Measurements from ENCODE around the gene DNAH12. TPM values are rescaled to one million over a fixed set of nuclear protein-coding genes. Genes with fewer than 3 reads are reported as not detected.

Gene DNAH12
- total RNA-seq, 1 donor from 2014 or later, result 1.2 TPM

DNA sequence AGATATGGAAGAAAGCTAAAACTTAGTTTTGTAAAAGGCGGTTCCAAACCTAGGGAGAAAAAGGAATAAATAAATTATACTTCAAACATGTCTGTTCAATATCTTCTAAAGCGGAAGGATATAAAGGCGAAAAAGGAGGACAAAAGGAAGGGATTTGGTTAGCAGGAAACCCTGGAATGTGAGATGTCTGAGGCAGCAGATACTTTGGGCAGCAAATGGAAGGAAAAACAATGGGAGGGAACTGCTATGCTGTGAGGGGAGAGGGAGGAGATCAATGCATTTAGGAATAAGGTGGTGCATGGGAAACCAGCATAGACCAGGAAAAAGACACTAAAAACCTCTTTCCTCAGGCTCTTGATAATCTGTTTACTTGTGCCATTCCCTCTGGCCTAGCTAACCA is 120.8 kb downstream of the DNAH12 start:
- no peak overlapping the region for H3K27ac Mint-ChIP-seq
- H3K9me3 Mint-ChIP-seq (ENCODE audit: low read depth), result no peaks in the 10 kb centered on the region
- peaks cover 4% of the 10 kb centered on the region for H3K4me1 Mint-ChIP-seq (ENCODE audit: low read depth)
- H3K27me3 Mint-ChIP-seq, result no peaks in the 10 kb centered on the region
- H3K36me3 Mint-ChIP-seq (ENCODE audit: insufficient read depth), result no peaks in the 10 kb centered on the region
- H3K4me3 Mint-ChIP-seq (ENCODE audit: low read depth), result no peak overlapping the region
- TF ChIP-seq, protein P1, sequence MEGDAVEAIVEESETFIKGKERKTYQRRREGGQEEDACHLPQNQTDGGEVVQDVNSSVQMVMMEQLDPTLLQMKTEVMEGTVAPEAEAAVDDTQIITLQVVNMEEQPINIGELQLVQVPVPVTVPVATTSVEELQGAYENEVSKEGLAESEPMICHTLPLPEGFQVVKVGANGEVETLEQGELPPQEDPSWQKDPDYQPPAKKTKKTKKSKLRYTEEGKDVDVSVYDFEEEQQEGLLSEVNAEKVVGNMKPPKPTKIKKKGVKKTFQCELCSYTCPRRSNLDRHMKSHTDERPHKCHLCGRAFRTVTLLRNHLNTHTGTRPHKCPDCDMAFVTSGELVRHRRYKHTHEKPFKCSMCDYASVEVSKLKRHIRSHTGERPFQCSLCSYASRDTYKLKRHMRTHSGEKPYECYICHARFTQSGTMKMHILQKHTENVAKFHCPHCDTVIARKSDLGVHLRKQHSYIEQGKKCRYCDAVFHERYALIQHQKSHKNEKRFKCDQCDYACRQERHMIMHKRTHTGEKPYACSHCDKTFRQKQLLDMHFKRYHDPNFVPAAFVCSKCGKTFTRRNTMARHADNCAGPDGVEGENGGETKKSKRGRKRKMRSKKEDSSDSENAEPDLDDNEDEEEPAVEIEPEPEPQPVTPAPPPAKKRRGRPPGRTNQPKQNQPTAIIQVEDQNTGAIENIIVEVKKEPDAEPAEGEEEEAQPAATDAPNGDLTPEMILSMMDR (IDR thresholded peaks at IDR 0.05; ENCODE audit: unreplicated experiment), result no peak
- DNase-seq (ENCODE audit: low spot score, unreplicated experiment), result no peak

DNA sequence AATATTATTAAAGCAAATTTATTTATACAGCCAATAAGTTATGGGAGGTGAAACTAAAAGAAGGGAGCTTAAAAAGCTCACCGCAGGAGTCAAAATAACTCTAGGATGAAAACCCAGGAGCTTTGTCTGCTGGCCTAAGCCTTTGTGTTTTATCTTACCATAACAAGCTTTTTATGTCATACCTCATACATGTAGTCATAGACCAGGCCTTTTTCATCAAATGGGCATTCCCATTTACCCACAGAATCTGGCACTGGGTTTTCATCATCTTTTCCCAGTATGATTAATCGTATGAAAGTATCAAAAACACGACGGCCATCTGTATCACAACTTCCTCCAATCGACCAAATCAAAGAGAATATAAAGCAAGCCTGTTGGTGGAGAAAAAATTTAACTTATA is 122.8 kb downstream of the DNAH12 start:
- Mint-ChIP-seq H3K36me3 (ENCODE audit: insufficient read depth) (no peaks in the 10 kb centered on the region), H3K9me3 (ENCODE audit: low read depth) (no peaks in the 10 kb centered on the region), H3K27ac (no peak overlapping the region), H3K4me1 (ENCODE audit: low read depth) (peaks cover 4% of the 10 kb centered on the region), H3K27me3 (no peaks in the 10 kb centered on the region), H3K4me3 (ENCODE audit: low read depth) (no peak overlapping the region)
- TF ChIP-seq, protein P1 (IDR thresholded peaks at IDR 0.05; ENCODE audit: unreplicated experiment), result no peak
- DNase-seq (ENCODE audit: low spot score, unreplicated experiment), result no peak

GRCh38 chr3:57420001-57420400 is 124.1 kb downstream of the DNAH12 start:
- no peaks in the 10 kb centered on the region for H3K36me3 Mint-ChIP-seq (ENCODE audit: insufficient read depth)
- TF ChIP-seq, protein P1 (IDR thresholded peaks at IDR 0.05; ENCODE audit: unreplicated experiment), result no peak
- H3K4me1 Mint-ChIP-seq (ENCODE audit: low read depth), result peaks cover 3% of the 10 kb centered on the region
- H3K9me3 Mint-ChIP-seq (ENCODE audit: low read depth), result no peaks in the 10 kb centered on the region
- no peaks in the 10 kb centered on the region for H3K27me3 Mint-ChIP-seq
- H3K27ac Mint-ChIP-seq, result no peak overlapping the region
- H3K4me3 Mint-ChIP-seq (ENCODE audit: low read depth), result no peak overlapping the region
- no peak for DNase-seq (ENCODE audit: low spot score, unreplicated experiment)

DNA sequence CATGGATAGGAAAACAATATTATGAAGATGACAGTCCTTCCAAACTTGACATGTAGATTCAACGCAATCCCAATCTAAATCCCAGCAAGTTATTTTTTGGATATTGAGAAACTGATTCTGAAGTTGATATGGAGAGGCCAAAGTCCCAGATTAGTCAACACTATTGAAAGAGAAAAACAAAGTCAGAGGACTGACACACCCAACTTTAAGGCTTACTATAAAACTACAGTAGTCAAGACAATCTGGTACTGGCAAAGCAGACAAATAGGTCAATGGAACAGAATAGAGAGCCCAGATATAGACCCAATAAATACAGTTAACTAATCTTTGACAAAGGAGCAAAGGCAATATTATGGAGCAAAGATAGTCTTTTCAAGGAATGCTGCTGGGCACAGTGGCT is 132.4 kb downstream of the DNAH12 start:
- no peaks in the 10 kb centered on the region for H3K4me1 Mint-ChIP-seq (ENCODE audit: low read depth)
- H3K9me3 Mint-ChIP-seq (ENCODE audit: low read depth), result peaks cover 8% of the 10 kb centered on the region
- TF ChIP-seq, protein P1 (IDR thresholded peaks at IDR 0.05; ENCODE audit: unreplicated experiment), result no peak
- peaks cover 5% of the 10 kb centered on the region for H3K36me3 Mint-ChIP-seq (ENCODE audit: insufficient read depth)
- no peak overlapping the region for H3K4me3 Mint-ChIP-seq (ENCODE audit: low read depth)
- no peak for DNase-seq (ENCODE audit: low spot score, unreplicated experiment)
- H3K27ac Mint-ChIP-seq, result no peak overlapping the region
- no peaks in the 10 kb centered on the region for H3K27me3 Mint-ChIP-seq

DNA sequence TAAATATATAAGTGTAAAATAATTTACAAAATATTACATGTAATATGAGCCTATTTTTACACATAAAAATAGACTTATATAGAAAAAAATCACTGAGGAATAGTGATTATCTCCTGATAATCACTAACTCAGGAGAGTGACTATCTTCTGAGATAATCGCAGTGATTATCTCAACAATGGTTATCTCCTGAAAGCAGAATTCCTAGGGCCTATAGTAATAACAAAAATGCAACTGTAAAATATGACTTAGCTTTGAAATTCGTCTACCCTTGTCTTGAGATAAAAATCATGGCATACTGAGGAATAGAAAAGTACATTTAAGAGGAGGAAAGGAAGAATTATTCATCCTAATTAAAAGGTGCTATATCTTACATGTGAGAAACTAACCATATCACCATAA is 134.7 kb downstream of the DNAH12 start:
- peaks cover 5% of the 10 kb centered on the region for H3K36me3 Mint-ChIP-seq (ENCODE audit: insufficient read depth)
- DNase-seq (ENCODE audit: low spot score, unreplicated experiment), result no peak
- H3K9me3 Mint-ChIP-seq (ENCODE audit: low read depth), result peaks cover 8% of the 10 kb centered on the region
- no peaks in the 10 kb centered on the region for H3K4me1 Mint-ChIP-seq (ENCODE audit: low read depth)
- H3K4me3 Mint-ChIP-seq (ENCODE audit: low read depth), result no peak overlapping the region
- TF ChIP-seq, protein P1 (IDR thresholded peaks at IDR 0.05; ENCODE audit: unreplicated experiment), result no peak
- no peak overlapping the region for H3K27ac Mint-ChIP-seq
- H3K27me3 Mint-ChIP-seq, result no peaks in the 10 kb centered on the region

Measured in progenitor cell of endocrine pancreas (in vitro differentiated cells).